ENCODE measurements around the gene MGAT2.

Gene MGAT2

DNA sequence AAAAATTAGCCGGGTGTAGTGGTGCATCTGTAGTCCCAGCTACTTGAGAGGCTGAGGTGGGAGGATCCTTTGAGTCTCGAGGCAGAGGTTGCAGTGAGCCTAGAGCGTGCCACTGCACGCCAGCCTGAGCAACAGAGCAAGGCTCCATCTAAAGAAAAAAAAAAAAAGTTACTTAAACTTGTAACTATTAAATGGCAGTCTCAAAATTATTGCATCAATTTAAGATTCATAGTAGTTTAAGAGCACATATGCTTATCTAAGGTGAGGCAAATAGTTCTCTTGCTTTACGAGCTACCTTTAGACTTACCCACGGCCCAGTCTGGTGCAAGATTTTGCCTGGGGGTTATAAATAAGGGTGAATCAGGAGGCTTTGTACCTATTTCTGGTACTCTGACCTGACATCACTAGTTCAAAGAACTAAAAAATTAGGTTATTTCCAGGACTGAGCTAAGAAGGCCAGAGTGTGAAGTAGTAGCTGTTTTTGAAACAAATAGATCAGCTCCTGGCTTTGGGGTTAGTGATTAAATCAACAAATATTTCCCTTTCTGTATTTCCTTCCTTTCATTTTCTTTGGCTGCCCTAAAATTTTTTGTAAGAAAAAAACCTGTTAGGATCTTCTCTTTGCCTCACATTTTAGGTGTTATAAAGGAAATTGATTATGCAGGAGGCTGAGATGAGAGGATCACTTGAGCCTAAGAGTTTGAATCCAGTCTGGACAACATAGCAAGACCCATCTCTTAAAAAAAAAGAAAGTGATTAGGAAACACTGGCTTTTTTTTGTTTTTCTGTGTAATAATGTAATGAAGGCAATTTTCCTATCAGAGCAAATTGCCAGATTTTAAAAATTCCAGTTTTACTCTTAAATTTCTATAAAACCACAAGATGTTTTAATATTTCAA, 3.6 kb downstream of the MGAT2 start:
- DNase-seq = no peak
- Mint-ChIP-seq H3K27ac (no peak overlapping the region), H3K4me1 (peaks cover 20% of the 10 kb centered on the region), H3K36me3 (ENCODE audit: low read depth) (peaks cover 46% of the 10 kb centered on the region), H3K9me3 (no peaks in the 10 kb centered on the region), H3K4me3 (no peak overlapping the region), H3K27me3 (ENCODE audit: low read depth, poor library complexity) (no peaks in the 10 kb centered on the region)
- TF ChIP-seq, protein P1, sequence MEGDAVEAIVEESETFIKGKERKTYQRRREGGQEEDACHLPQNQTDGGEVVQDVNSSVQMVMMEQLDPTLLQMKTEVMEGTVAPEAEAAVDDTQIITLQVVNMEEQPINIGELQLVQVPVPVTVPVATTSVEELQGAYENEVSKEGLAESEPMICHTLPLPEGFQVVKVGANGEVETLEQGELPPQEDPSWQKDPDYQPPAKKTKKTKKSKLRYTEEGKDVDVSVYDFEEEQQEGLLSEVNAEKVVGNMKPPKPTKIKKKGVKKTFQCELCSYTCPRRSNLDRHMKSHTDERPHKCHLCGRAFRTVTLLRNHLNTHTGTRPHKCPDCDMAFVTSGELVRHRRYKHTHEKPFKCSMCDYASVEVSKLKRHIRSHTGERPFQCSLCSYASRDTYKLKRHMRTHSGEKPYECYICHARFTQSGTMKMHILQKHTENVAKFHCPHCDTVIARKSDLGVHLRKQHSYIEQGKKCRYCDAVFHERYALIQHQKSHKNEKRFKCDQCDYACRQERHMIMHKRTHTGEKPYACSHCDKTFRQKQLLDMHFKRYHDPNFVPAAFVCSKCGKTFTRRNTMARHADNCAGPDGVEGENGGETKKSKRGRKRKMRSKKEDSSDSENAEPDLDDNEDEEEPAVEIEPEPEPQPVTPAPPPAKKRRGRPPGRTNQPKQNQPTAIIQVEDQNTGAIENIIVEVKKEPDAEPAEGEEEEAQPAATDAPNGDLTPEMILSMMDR (IDR thresholded peaks at IDR 0.05) = no peak

DNA sequence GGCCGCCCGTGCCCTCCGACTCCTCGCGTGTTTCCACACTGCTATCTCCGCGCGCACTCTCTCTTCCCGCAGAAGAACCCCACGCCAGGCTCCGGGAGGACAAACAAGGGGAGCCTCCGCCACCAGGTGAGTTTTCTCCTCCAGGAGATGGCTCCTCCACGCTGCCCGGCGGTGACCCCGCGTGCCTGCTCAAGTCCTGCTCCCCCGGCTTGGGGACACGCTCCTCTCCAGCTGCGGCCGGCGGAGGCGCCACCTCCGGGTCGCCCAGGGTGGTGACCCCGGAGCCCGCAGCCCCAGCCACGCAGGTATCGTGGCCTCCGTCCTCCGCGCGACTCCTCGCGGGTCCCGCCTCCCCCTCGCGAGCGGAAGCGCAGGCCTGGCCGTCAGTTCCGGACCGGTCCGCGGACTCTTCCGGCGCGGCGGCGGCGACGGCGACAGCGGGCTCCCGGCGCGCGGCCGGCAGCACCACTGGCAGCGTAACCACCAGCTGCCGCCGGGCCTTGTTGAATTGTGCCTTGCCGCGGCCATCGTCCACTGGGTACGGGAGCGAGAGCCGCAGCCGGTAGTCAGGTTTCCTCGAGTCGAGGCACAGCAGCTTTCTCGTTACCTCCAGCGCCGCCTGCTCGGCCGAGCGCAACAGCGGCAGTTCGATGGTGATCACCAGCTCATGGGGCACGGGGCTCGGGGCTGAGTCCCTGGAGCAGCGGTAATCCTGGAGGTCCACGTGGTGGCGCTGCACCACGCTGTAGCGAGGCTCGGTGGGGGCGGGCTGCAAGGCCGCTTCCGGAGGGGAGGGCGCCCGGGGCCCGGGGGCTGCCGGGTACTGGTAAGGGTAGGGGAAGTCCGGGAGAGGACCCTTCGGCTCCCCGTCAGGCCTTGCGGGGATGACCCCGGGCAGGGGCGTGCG, 13.3 kb downstream of the MGAT2 start:
- DNase-seq = peak; percentile 91
- Mint-ChIP-seq H3K9me3 (no peaks in the 10 kb centered on the region), H3K4me3 (peak overlapping the region; percentile 97), H3K27ac (peak overlapping the region; percentile 100), H3K36me3 (ENCODE audit: low read depth) (peaks cover 48% of the 10 kb centered on the region), H3K27me3 (ENCODE audit: low read depth, poor library complexity) (peaks cover 2% of the 10 kb centered on the region), H3K4me1 (peaks cover 44% of the 10 kb centered on the region)
- TF ChIP-seq, protein P1 (IDR thresholded peaks at IDR 0.05) = peak; percentile 78

DNA sequence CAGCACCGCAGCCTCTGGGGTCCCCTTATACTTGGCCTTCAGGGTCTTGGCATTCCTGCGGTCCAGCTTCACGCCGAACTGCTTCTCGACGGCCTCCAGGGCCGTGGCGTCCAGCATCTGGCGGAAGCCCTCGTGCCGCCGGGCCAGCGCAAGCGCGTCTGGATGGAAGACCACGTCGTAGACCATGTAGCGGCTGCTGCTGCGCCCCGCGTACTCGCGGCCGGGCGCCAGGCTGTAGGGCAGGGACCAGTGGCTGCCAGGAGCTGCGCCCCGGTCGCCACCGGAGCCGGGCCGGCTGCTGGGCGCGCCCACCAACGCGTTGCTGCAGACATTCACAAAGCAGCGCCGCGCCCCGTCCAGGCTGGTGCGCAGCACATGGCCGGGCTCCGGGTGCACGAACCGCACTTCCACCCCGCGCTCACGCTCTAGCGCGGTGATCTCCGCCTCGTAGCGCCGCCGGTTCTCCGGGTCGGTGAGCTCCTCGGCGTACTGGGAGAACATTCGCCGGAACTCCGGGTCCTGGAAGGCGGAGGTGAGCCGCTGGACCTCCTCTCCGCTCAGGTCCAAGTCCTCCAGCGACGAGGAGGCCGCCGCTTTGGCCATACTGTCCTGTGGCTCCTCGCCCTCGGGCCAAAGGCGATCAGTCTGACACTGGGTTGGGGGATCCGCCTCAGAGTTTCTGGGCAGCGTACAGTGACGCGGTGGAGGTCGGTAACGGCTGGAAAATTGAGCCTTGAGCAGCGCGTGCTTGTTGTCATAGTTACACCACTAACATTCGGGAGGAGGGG, 14.1 kb downstream of the MGAT2 start, which contains the start of gene DNAAF2:
Gene DNAAF2, minus strand, starts transcription at position 698 of the 788 bp plus-strand sequence. Its CDS starts 95 bp downstream, at position 603.
- Mint-ChIP-seq H3K36me3 (ENCODE audit: low read depth) (peaks cover 49% of the 10 kb centered on the region), H3K4me1 (peaks cover 44% of the 10 kb centered on the region), H3K9me3 (no peaks in the 10 kb centered on the region), H3K27ac (peak within 1 kb of the TSS; percentile 100), H3K4me3 (peak within 1 kb of the TSS; percentile 98), H3K27me3 (ENCODE audit: low read depth, poor library complexity) (peaks cover 2% of the 10 kb centered on the region)
- peak; percentile 73 for DNase-seq
- TF ChIP-seq, protein P1 (IDR thresholded peaks at IDR 0.05) = no peak

DNA sequence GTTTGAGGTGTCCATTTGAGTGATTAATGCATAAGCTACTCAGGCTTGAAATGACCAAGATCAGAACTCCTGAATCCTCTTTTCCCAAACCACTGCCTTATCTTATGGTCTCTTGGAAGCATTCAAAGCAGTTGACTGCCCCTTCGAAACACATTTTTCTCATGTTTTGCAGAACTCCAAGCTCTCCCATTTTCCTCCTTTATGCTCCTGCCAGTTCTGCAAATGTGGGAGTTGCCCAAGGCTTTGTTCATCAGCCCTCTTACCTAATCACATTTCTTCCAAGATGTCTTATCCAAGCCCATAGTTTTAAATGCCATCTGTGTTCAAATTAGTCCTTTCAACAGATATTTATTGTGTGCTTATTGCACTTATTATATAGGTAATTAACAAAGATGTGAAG, 16.3 kb downstream of the MGAT2 start:
- Mint-ChIP-seq H3K4me3 (peak overlapping the region; percentile 68), H3K4me1 (peaks cover 40% of the 10 kb centered on the region), H3K27me3 (ENCODE audit: low read depth, poor library complexity) (peaks cover 2% of the 10 kb centered on the region), H3K27ac (peak overlapping the region; percentile 66), H3K9me3 (no peaks in the 10 kb centered on the region), H3K36me3 (ENCODE audit: low read depth) (peaks cover 45% of the 10 kb centered on the region)
- TF ChIP-seq, protein P1 (IDR thresholded peaks at IDR 0.05) = no peak
- no peak for DNase-seq

DNA sequence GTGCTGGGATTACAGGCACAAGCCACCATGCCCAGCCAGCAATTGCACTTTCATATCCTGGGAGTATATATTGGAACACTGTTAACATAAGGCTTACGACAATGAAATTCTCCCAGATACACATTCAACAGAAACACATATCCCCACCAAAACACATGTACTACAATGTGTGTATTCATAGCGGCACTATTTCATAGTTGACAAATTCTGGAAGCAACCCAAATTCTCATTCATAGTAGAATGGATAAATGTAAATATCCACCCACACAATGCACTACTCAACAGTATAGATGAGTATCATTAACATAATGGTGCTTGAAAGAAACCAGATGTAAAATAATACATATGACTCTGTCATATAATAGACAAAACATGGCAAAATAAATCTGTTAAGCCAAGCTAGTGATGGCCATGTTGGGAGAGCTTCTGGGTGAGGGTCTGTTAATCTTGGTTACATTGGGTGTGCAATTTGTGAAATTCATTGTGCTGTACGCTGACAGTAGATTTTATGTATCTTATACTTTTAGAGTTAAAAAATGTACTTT, 17.0 kb downstream of the MGAT2 start:
- no peak for DNase-seq
- peaks cover 40% of the 10 kb centered on the region for H3K4me1 Mint-ChIP-seq
- H3K4me3 Mint-ChIP-seq = peak overlapping the region; percentile 68
- no peaks in the 10 kb centered on the region for H3K27me3 Mint-ChIP-seq (ENCODE audit: low read depth, poor library complexity)
- TF ChIP-seq, protein P1 (IDR thresholded peaks at IDR 0.05) = no peak
- peaks cover 40% of the 10 kb centered on the region for H3K36me3 Mint-ChIP-seq (ENCODE audit: low read depth)
- H3K27ac Mint-ChIP-seq = no peak overlapping the region
- no peaks in the 10 kb centered on the region for H3K9me3 Mint-ChIP-seq
